ENCODE results near the gene SLC2A6.

Gene SLC2A6

GRCh38 chr9:133464638-133465037 is 14.3 kb downstream of the SLC2A6 start:
- Histone ChIP-seq H3K4me2 (ENCODE audit: low read depth, low read length) (no peak overlapping the region), H3K79me2 (ENCODE audit: low read length) (no peaks in the 10 kb centered on the region), H3K4me3 (ENCODE audit: low read length) (no peak overlapping the region), H3K27me3 (replicated peaks; ENCODE audit: insufficient read depth, low read length) (peaks cover 30% of the 10 kb centered on the region), H4K20me1 (ENCODE audit: insufficient read depth, low read length) (no peaks in the 10 kb centered on the region), H3F3A (ENCODE audit: insufficient read depth, low read length) (no peaks in the 10 kb centered on the region), H3K9me3 (replicated peaks; ENCODE audit: insufficient read depth, low read length) (no peaks in the 10 kb centered on the region), H3K9me2 (replicated peaks; ENCODE audit: insufficient read depth, low read length) (no peaks in the 10 kb centered on the region), H3K9ac (ENCODE audit: low read length) (no peak overlapping the region), H2AFZ (ENCODE audit: low read length) (no peak overlapping the region), H3K4me1 (ENCODE audit: low read length) (peaks cover 19% of the 10 kb centered on the region), H3K27ac (ENCODE audit: low read length) (no peak overlapping the region), H3K36me3 (replicated peaks; ENCODE audit: insufficient read depth, low read length) (no peaks in the 10 kb centered on the region)
- DNase-seq, result no peak
- TF ChIP-seq CTCF (IDR thresholded peaks at IDR 0.05; ENCODE audit: low read length) (no peak), EZH2 (optimal IDR thresholded peaks at IDR 0.05; ENCODE audit: low read depth, low read length) (no peak), EZH2phosphoT487 (IDR thresholded peaks at IDR 0.05; ENCODE audit: low read length) (no peak)

- no peaks in the 10 kb centered on the region for H3F3A ChIP-seq (ENCODE audit: insufficient read depth, low read length)
- no peak overlapping the region for H3K4me2 ChIP-seq (ENCODE audit: low read depth, low read length)
- no peaks in the 10 kb centered on the region for H3K9me3 ChIP-seq (replicated peaks; ENCODE audit: insufficient read depth, low read length)
- peaks cover 22% of the 10 kb centered on the region for H3K4me1 ChIP-seq (ENCODE audit: low read length)
- no peak overlapping the region for H3K4me3 ChIP-seq (ENCODE audit: low read length)
- peaks cover 31% of the 10 kb centered on the region for H3K27me3 ChIP-seq (replicated peaks; ENCODE audit: insufficient read depth, low read length)
- no peaks in the 10 kb centered on the region for H4K20me1 ChIP-seq (ENCODE audit: insufficient read depth, low read length)
- TF ChIP-seq EZH2phosphoT487 (IDR thresholded peaks at IDR 0.05; ENCODE audit: low read length), result no peak
- no peak for TF ChIP-seq CTCF (IDR thresholded peaks at IDR 0.05; ENCODE audit: low read length)
- TF ChIP-seq EZH2 (optimal IDR thresholded peaks at IDR 0.05; ENCODE audit: low read depth, low read length), result no peak
- no peaks in the 10 kb centered on the region for H3K36me3 ChIP-seq (replicated peaks; ENCODE audit: insufficient read depth, low read length)
- no peaks in the 10 kb centered on the region for H3K9me2 ChIP-seq (replicated peaks; ENCODE audit: insufficient read depth, low read length)
- no peak overlapping the region for H2AFZ ChIP-seq (ENCODE audit: low read length)
- no peak overlapping the region for H3K9ac ChIP-seq (ENCODE audit: low read length)
- no peaks in the 10 kb centered on the region for H3K79me2 ChIP-seq (ENCODE audit: low read length)
- H3K27ac ChIP-seq (ENCODE audit: low read length), result no peak overlapping the region
- no peak for DNase-seq
Observed at GRCh38 chr9:133463864-133464615, 14.9 kb downstream of the SLC2A6 start.

GRCh38 chr9:133463234-133463863 is 15.6 kb downstream of the SLC2A6 start:
- Histone ChIP-seq H3F3A (ENCODE audit: insufficient read depth, low read length) (no peaks in the 10 kb centered on the region), H3K9me3 (replicated peaks; ENCODE audit: insufficient read depth, low read length) (no peaks in the 10 kb centered on the region), H3K36me3 (replicated peaks; ENCODE audit: insufficient read depth, low read length) (no peaks in the 10 kb centered on the region), H3K79me2 (ENCODE audit: low read length) (no peaks in the 10 kb centered on the region), H3K9ac (ENCODE audit: low read length) (no peak overlapping the region), H3K9me2 (replicated peaks; ENCODE audit: insufficient read depth, low read length) (no peaks in the 10 kb centered on the region), H3K27me3 (replicated peaks; ENCODE audit: insufficient read depth, low read length) (peaks cover 37% of the 10 kb centered on the region), H3K4me1 (ENCODE audit: low read length) (peaks cover 25% of the 10 kb centered on the region), H3K27ac (ENCODE audit: low read length) (no peak overlapping the region), H3K4me3 (ENCODE audit: low read length) (no peak overlapping the region), H3K4me2 (ENCODE audit: low read depth, low read length) (no peak overlapping the region), H2AFZ (ENCODE audit: low read length) (no peak overlapping the region), H4K20me1 (ENCODE audit: insufficient read depth, low read length) (no peaks in the 10 kb centered on the region)
- TF ChIP-seq EZH2phosphoT487 (IDR thresholded peaks at IDR 0.05; ENCODE audit: low read length) (no peak), EZH2 (optimal IDR thresholded peaks at IDR 0.05; ENCODE audit: low read depth, low read length) (no peak), CTCF (IDR thresholded peaks at IDR 0.05; ENCODE audit: low read length) (peak; percentile 51)
- DNase-seq, result peak; percentile 27

All from MM.1S (cell line).